ENCODE measurements around the gene RNF223.
"Not testable (repeated sequence)": the region's sequence is repeated elsewhere in the genome, so short reads cannot be mapped to it uniquely, and the experiment has no call there.

Gene RNF223

DNA sequence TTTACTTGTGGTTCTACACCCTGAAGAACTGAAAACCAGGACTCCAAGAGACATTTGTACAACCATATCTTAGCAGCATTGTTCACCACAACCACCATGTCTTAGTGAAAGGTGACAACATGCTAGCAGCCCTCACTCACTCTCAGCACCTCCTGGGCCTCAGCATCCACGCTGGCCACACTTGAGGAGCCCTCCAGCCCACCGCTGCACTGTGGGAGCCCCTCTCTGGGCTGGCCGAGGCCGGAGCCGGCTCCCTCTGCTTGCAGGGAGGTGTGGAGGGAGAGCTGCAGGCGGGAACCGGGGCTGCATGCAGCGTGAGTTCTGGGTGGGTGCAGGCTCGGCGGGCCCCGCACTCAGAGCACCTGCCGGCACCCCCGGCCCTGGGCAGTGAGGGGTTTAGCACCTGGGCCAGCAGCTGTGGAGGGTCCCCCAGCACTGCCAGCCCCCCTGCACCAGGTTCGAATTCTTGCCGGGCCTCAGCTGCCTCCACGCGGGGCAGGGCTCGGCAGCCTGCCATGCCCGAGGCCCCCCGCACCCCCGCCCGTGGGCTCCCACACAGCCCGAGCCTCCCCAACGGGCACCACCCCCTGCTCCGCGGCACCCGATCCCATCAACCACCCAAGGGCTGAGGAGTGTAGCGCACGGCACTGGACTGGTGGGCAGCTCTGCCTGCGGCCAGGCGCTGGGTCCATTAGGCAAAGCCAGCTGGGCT is 32.6 kb upstream of the RNF223 start:
- in situ Hi-C loops (cut with MboI; ENCODE audit: low sequenced_read_pairs, unreplicated experiment), result no loop called here
- TF ChIP-seq, protein P1, sequence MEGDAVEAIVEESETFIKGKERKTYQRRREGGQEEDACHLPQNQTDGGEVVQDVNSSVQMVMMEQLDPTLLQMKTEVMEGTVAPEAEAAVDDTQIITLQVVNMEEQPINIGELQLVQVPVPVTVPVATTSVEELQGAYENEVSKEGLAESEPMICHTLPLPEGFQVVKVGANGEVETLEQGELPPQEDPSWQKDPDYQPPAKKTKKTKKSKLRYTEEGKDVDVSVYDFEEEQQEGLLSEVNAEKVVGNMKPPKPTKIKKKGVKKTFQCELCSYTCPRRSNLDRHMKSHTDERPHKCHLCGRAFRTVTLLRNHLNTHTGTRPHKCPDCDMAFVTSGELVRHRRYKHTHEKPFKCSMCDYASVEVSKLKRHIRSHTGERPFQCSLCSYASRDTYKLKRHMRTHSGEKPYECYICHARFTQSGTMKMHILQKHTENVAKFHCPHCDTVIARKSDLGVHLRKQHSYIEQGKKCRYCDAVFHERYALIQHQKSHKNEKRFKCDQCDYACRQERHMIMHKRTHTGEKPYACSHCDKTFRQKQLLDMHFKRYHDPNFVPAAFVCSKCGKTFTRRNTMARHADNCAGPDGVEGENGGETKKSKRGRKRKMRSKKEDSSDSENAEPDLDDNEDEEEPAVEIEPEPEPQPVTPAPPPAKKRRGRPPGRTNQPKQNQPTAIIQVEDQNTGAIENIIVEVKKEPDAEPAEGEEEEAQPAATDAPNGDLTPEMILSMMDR (IDR thresholded peaks at IDR 0.05; ENCODE audit: borderline replicate concordance, control extremely low read depth, extremely low read depth, insufficient read depth, missing control alignments), result no peak
- DNase-seq (ENCODE audit: low spot score), result no peak

DNA sequence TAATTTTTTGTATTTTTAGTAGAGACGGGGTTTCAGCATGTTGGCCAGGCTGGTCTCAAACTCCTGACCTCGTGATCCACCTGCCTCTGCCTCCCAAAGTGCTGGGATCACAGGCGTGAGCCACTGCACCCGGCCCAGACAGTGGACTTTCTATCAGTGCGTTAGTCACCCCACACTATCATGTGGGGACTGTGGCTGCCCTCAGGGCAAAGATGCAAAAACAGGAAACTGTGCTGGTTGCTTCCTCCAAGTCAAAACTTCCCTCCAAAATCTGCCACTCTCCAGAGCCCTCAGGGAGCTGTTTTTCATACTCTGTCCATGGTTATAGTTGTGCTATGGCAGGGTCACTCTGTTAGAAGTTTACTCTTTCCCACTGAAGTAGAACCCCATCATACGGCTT is 30.0 kb upstream of the RNF223 start:
- DNase-seq (ENCODE audit: low spot score); in situ Hi-C loops (cut with MboI; ENCODE audit: low sequenced_read_pairs, unreplicated experiment): not testable (repeated sequence)

GRCh38 chr1:1101503-1101902 is 27.4 kb upstream of the RNF223 start:
- DNase-seq (ENCODE audit: low spot score), result no peak
- TF ChIP-seq, protein P1 (IDR thresholded peaks at IDR 0.05; ENCODE audit: borderline replicate concordance, control extremely low read depth, extremely low read depth, insufficient read depth, missing control alignments), result no peak
- in situ Hi-C loops (cut with MboI; ENCODE audit: low sequenced_read_pairs, unreplicated experiment), result no loop called here

- DNase-seq (ENCODE audit: low spot score), result no peak
- TF ChIP-seq, protein P1 (IDR thresholded peaks at IDR 0.05; ENCODE audit: borderline replicate concordance, control extremely low read depth, extremely low read depth, insufficient read depth, missing control alignments), result no peak
- in situ Hi-C loops (cut with MboI; ENCODE audit: low sequenced_read_pairs, unreplicated experiment), result no loop called here
Measured at GRCh38 chr1:1100296-1100695, 26.2 kb upstream of the RNF223 start.

DNA sequence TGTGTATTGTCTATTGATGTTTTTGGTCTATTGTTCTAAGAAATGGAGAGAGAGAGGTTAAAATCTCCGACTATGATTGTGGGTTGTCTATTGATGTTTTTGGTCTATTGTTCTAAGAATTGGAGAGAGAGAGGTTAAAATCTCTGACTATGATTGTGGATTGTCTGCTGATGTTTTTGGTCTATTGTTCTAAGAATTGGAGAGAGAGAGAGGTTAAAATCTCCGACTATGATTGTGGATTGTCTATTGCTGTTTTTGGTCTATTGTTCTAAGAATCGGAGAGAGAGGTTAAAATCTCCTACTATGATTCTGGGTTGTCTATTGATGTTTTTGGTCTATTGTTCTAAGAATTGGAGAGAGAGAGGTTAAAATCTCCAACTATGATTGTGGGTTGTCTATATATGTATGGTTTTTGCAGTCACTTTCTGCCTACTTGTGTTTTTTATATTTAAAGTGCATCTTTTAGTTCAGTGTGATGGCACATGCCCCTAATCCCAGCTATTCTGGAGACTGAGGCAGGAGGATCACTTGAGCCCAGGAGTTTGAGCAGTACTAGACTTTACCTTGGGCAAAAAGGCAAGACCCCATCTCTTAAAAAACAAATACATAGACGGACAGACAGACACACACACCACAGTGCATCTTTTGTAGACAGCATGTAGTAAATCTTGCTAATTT is 25.5 kb upstream of the RNF223 start:
- TF ChIP-seq, protein P1 (IDR thresholded peaks at IDR 0.05; ENCODE audit: borderline replicate concordance, control extremely low read depth, extremely low read depth, insufficient read depth, missing control alignments), result no peak
- in situ Hi-C loops (cut with MboI; ENCODE audit: low sequenced_read_pairs, unreplicated experiment), result no loop called here

DNA sequence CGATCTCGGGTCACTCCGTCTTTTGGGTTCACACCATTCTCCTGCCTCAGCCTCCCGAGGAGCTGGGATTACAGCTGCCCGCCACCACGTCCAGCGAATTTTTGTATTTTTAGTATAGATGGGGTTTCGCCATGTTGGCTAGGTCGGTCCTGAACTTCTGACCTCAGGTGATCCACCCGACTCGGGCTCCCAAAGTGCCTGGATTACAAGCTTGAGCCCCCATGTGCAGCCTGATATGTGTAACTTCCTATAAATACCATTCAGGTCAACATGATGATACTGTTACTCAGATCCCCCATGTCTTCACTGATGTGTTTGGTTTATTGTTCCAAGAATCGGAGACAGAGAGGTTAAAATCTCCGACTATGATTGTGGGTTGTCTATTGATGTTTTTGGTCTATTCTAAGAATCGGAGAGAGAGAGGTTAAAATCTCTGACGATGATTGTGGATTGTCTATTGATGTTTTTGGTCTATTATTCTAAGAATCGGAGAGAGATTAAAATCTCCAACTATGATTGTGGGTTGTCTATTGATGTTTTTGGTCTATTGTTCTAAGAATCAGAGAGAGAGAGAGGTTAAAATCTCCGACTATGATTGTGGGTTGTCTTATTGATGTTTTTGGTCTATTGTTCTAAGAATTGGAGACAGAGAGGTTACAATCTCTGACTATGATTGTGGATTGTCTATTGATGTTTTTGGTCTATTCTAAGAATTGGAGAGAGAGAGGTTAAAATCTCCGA is 24.7 kb upstream of the RNF223 start:
- in situ Hi-C loops (cut with MboI; ENCODE audit: low sequenced_read_pairs, unreplicated experiment), result no loop called here
- TF ChIP-seq, protein P1 (IDR thresholded peaks at IDR 0.05; ENCODE audit: borderline replicate concordance, control extremely low read depth, extremely low read depth, insufficient read depth, missing control alignments), result no peak
- DNase-seq (ENCODE audit: low spot score), result no peak

More for the DNA sequence above, 25.5 kb upstream of the RNF223 start:
- no peak for DNase-seq (ENCODE audit: low spot score)

DNA sequence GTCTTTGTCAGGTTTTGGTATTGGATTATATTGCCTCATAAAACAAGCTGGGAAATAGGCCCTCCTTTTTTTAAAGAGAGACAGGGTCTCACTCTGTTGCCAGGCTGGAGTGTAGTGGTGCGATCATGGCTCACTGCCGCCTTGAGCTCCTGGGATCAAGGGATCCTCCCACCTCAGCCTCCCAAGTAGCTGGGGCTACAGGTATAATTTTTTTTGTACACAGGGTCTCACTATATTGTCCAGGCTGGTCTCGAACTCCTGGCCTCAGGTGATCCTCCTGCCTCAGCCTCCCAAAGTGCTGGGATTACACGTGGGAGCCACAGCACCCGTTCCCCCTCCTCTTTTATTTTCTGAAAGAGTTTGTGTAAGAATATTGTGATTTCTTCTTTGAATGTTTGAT is 22.0 kb upstream of the RNF223 start:
- DNase-seq (ENCODE audit: low spot score); in situ Hi-C loops (cut with MboI; ENCODE audit: low sequenced_read_pairs, unreplicated experiment): not testable (repeated sequence)
